GM12878 (cell line): ENCODE results near the gene TTC19. TPM values are rescaled to one million over a fixed set of nuclear protein-coding genes. Genes with fewer than 3 reads are reported as not detected.

ENCODE experiments used
- ATAC-seq: fragments of 200-7000 bp; cut with Tn5 transposase; 3 replicates; pipeline ENCODE4 v1.9.1; 2020; ENCODE audit warnings: mild to moderate bottlenecking, moderate library complexity
- BruUV-seq: library from RNA; stranded (reverse); fragments of 400-500 nt; replicated peaks from 2 replicates; lab custom pipeline; 2021; lab: Mats Ljungman, UMichigan
- CTCF ChIA-PET: fragments of 300-600 bp; sonication (Branson Sonifier 250); formaldehyde crosslinking; extraction: SDS; loops from one replicate; lab custom pipeline; 2021; ENCODE audit warnings: inconsistent platforms; lab: Yijun Ruan, JAX
- POLR2A ChIA-PET: fragments of 350-600 bp; formaldehyde crosslinking; extraction: SDS; loops from one replicate; lab custom pipeline; 2021; ENCODE audit warnings: inconsistent platforms; lab: Charles Lee
- RAD21 ChIA-PET: fragments of 300-600 bp; sonication (Branson Sonifier 250); formaldehyde crosslinking; loops from one replicate; lab custom pipeline; 2023; ENCODE audit warnings: antibody characterized with exemption; ENCODE audit not compliant: unreplicated experiment; lab: Charles Lee
- SMC1A ChIA-PET: fragments of 300-600 bp; sonication (Branson Sonifier 250); formaldehyde crosslinking; loops from one replicate; lab custom pipeline; 2023; ENCODE audit not compliant: unreplicated experiment, uncharacterized antibody; lab: Charles Lee
- DNase-seq: peaks from one replicate; pipeline ENCODE4 v3.0.0-alpha.2; 2011; ENCODE audit warnings: low read depth, low spot score
- FAIRE-seq: peaks from 3 replicates; lab custom pipeline; 2011; peaks lifted over from hg19 to GRCh38; lab: Jason Lieb, UNC
- H2AFZ ChIP-seq: 2 replicates; pipeline ENCODE4 v1.6.0; 2011; ENCODE audit warnings: low read depth, low read length, control low read depth; ENCODE audit not compliant: control insufficient read depth
- H3K27ac ChIP-seq: 2 replicates; pipeline ENCODE4 v1.5.1; 2011; ENCODE audit warnings: control low read depth; ENCODE audit not compliant: control insufficient read depth, insufficient read depth
- H3K27me3 ChIP-seq, 2 experiments: replicated peaks in 1 of 2; 2 replicates each; pipeline versions ENCODE4 v1.6.0 to v1.6.1; 2011; ENCODE audit warnings: low read length in 1 of 2; ENCODE audit not compliant: control insufficient read depth in 2 of 2, insufficient read depth in 2 of 2
- H3K36me3 ChIP-seq, 2 experiments: 2 replicates each; pipeline ENCODE4 v1.5.1; 2011; ENCODE audit warnings: low read length in 1 of 2; ENCODE audit not compliant: control insufficient read depth in 2 of 2, insufficient read depth in 2 of 2
- H3K4me1 ChIP-seq: 2 replicates; pipeline ENCODE4 v1.6.1; 2011; ENCODE audit warnings: mild to moderate bottlenecking, low read length, moderate library complexity, mixed read lengths; ENCODE audit not compliant: control insufficient read depth, insufficient read depth
- H3K4me2 ChIP-seq: 2 replicates; pipeline ENCODE4 v1.6.0; 2011; ENCODE audit warnings: control low read depth; ENCODE audit not compliant: control insufficient read depth, insufficient read depth
- H3K4me3 ChIP-seq: fragments of 200-600 bp; sonication (generic); 2 replicates; pipeline ENCODE4 v1.5.1; 2016
- H3K79me2 ChIP-seq: 2 replicates; pipeline ENCODE4 v1.6.0; 2011; ENCODE audit warnings: low read length; ENCODE audit not compliant: control insufficient read depth, insufficient read depth
- H3K9ac ChIP-seq: 2 replicates; pipeline ENCODE4 v1.8.0; 2011; ENCODE audit warnings: low read length, control low read depth, mixed read lengths; ENCODE audit not compliant: control insufficient read depth, insufficient read depth
- H3K9me3 ChIP-seq: replicated peaks from 3 replicates; pipeline ENCODE4 v1.5.1; 2011; ENCODE audit warnings: mild to moderate bottlenecking, low read length; ENCODE audit not compliant: control insufficient read depth, insufficient read depth
- H4K20me1 ChIP-seq: 2 replicates; pipeline ENCODE4 v1.6.0; 2011; ENCODE audit not compliant: control insufficient read depth, insufficient read depth
- BHLHE40 ChIP-seq, 2 experiments: fragments of 450-650 bp in 1 of 2; IDR thresholded peaks; 2 replicates each; pipeline ENCODE4 v1.6.1; 2011 to 2017; ENCODE audit warnings: low read depth in 2 of 2, borderline replicate concordance in 1 of 2, improper control_type of control experiment in 1 of 2, low read length in 1 of 2, mild to moderate bottlenecking in 1 of 2
- EGR1 ChIP-seq, 2 experiments: IDR thresholded peaks; 1 replicate in 1 of 2; 2 replicates in 1 of 2; pipeline ENCODE4 v1.6.1; 2011 to 2012; ENCODE audit warnings: low read depth in 2 of 2, low read length in 2 of 2, borderline replicate concordance in 1 of 2, mild to moderate bottlenecking in 1 of 2, moderate library complexity in 1 of 2
- HDAC6 ChIP-seq: fragments of 200-600 bp; sonication (generic); IDR thresholded peaks from one replicate; pipeline ENCODE4 v1.8.0; 2017; ENCODE audit warnings: antibody characterized with exemption; ENCODE audit not compliant: unreplicated experiment
- HDGF ChIP-seq: fragments of 450-650 bp; IDR thresholded peaks from 2 replicates; pipeline ENCODE4 v1.6.1; 2016; ENCODE audit warnings: antibody characterized with exemption
- IKZF1 ChIP-seq: fragments of 450-650 bp; conservative IDR thresholded peaks from 2 replicates; pipeline ENCODE4 v1.6.1; 2017; ENCODE audit warnings: antibody characterized with exemption, mild to moderate bottlenecking
- MTA3 ChIP-seq: IDR thresholded peaks from 2 replicates; pipeline ENCODE4 v1.6.1; 2012; ENCODE audit warnings: low read length, inconsistent platforms, borderline replicate concordance
- NFIC ChIP-seq: IDR thresholded peaks from 2 replicates; pipeline ENCODE4 v1.6.1; 2012; ENCODE audit warnings: low read depth, mild to moderate bottlenecking, inconsistent platforms, low read length, moderate library complexity
- POLR2AphosphoS2 ChIP-seq: IDR thresholded peaks from 2 replicates; pipeline ENCODE4 v1.6.1; 2011; ENCODE audit warnings: low read depth, mild to moderate bottlenecking, low read length, improper control_type of control experiment, moderate library complexity
- RB1 ChIP-seq: fragments of 450-650 bp; formaldehyde crosslinking; IDR thresholded peaks from 2 replicates; pipeline ENCODE4 v1.6.1; 2017; ENCODE audit warnings: mild to moderate bottlenecking, borderline replicate concordance
- SMC3 ChIP-seq: IDR thresholded peaks from 2 replicates; pipeline ENCODE4 v1.6.1; 2011; ENCODE audit warnings: low read length, improper control_type of control experiment, borderline replicate concordance
- TARDBP ChIP-seq: IDR thresholded peaks from 2 replicates; pipeline ENCODE4 v1.6.1; 2016; ENCODE audit warnings: borderline replicate concordance
- ZNF207 ChIP-seq: fragments of 450-650 bp; IDR thresholded peaks from 2 replicates; pipeline ENCODE4 v1.6.1; 2014; ENCODE audit warnings: antibody characterized with exemption, mild to moderate bottlenecking, borderline replicate concordance
- ZNF274 ChIP-seq: IDR thresholded peaks from one replicate; pipeline ENCODE4 v1.8.0; 2011; ENCODE audit not compliant: insufficient read length, insufficient read depth
- ZNF622 ChIP-seq: fragments of 450-650 bp; IDR thresholded peaks from 2 replicates; pipeline ENCODE4 v1.6.1; 2017; ENCODE audit warnings: mild to moderate bottlenecking, inconsistent platforms
- WGBS: methylation state at CpG from one replicate; pipeline ENCODE4 v1.1.6; 2016; ENCODE audit warnings: low lambda C conversion rate; ENCODE audit not compliant: insufficient replicate concordance, insufficient coverage; ENCODE audit errors: missing lambda C conversion rate; 5-methylcytosine and 5-hydroxymethylcytosine counted together
- in situ Hi-C: fragments of 300-500 bp; cut with MboI; formaldehyde crosslinking; loops from 9 replicates; pipeline ENCODE4 v1.14.3; 2018; ENCODE audit warnings: mixed read lengths
- intact Hi-C: fragments of 100-400 bp; cut with micrococcal nuclease; formaldehyde crosslinking; loops from one replicate; pipeline ENCODE4 v1.14.2; 2022; ENCODE audit not compliant: unreplicated experiment
- polyA plus RNA-seq, 11 experiments: library from polyadenylated mRNA; depleted of rRNA in 4 of 11; unstranded in 6 of 11; stranded (reverse) in 5 of 11; fragments of >200 nt; fragmentation: Nextera tagmentation in 4 of 11; fragmentation: Illumina TruSeq in 1 of 11; extraction: Ambion mirVana in 4 of 11; extraction: Trizol in 1 of 11; gene quantifications; 1 replicate in 1 of 11; 2 replicates in 10 of 11; pipeline versions ENCODE4 v1.2.1 to v1.2.3, GENCODE V29; 2011 to 2016; ENCODE audit warnings: inconsistent platforms in 2 of 11, missing spikeins in 2 of 11, low read depth in 1 of 11
- total RNA-seq, 4 experiments: library from RNA; depleted of rRNA in 3 of 4; stranded (reverse); fragments of >200 nt in 3 of 4; fragmentation: Illumina TruSeq in 1 of 4; extraction: Trizol in 1 of 4; gene quantifications; 2 replicates each; pipeline versions ENCODE4 v1.2.1 to v1.2.3, GENCODE V29; 2013 to 2021
- TF ChIP-seq, protein P1 (sequence below): fragments of 450-650 bp; IDR thresholded peaks from 2 replicates; pipeline ENCODE4 v1.6.1; 2017; ENCODE audit warnings: low read depth, mild to moderate bottlenecking, moderate library complexity
- TF ChIP-seq, protein P2 (sequence below): fragments of 450-650 bp; IDR thresholded peaks from 2 replicates; pipeline ENCODE4 v1.6.1; 2017; ENCODE audit warnings: mild to moderate bottlenecking
- TF ChIP-seq, protein P3 (sequence below): fragments of 450-650 bp; conservative IDR thresholded peaks from 2 replicates; pipeline ENCODE4 v1.6.1; 2017; ENCODE audit warnings: mild to moderate bottlenecking, moderate library complexity

Gene TTC19
- total and polyA plus RNA-seq, 10 of the 15 experiments (the other 5 are each of a cell fraction or from before 2014, with no cell fraction given), result 5.3 to 29.8 (median 20.1) TPM

DNA sequence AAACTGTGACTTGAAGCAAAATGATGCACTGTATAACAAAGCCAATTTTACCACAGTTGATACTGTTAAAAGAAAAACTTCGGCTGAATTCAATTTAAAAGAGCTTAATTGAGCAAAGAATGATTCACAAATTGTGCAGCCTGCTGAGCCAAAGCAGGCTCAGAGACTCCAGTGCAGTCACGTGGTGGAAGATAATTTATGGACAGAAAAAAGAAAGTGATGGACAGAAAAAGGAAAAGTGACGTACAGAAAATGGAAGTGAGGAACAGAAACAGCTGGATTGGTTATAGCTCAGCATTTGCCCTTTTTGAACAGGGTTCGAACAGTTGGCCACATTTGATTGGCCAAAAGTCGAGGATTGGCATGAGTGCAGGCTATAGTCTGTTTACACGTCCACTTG lies 25.8 kb upstream of the TTC19 start:
- no peak overlapping the region for H2AFZ ChIP-seq
- in situ Hi-C loops (no loop called here), intact Hi-C loops (no loop called here)
- FAIRE-seq (no peak), ATAC-seq (no peak), DNase-seq (no peak)
- H3K79me2 ChIP-seq, result no peaks in the 10 kb centered on the region
- no peak overlapping the region for H3K4me3 ChIP-seq
- POLR2A ChIA-PET, result no interaction called here
- SMC1A ChIA-PET, result interaction anchor here (0.5 to 1.5 kb wide), 4 partner anchors 15 to 1761 kb away, joined by 3 to 4 read pairs (median 3); no protein-coding TSS in a partner anchor
- H4K20me1 ChIP-seq, result no peaks in the 10 kb centered on the region
- WGBS, result 80% methylated on average over 6 of the region's 6 CpGs
- no peaks in the 10 kb centered on the region for H3K4me1 ChIP-seq
- H3K36me3 ChIP-seq, result no peaks in the 10 kb centered on the region
- no TSS peak for BruUV-seq
- TF ChIP-seq ZNF274 (no peak), TARDBP (no peak), NFIC (no peak), IKZF1 (no peak), ZNF622 (no peak), ZNF207 (no peak), HDAC6 (no peak), RB1 (no peak), SMC3 (no peak), MTA3 (no peak), POLR2AphosphoS2 (no peak), EGR1 (IDR thresholded peaks at IDR 0.05; ENCODE audit: borderline replicate concordance in 1 of 2, low read depth in 2 of 2, low read length in 2 of 2) (no peak), HDGF (no peak), BHLHE40 (IDR thresholded peaks at IDR 0.05; ENCODE audit: borderline replicate concordance in 1 of 2, low read depth in 2 of 2, low read length in 1 of 2) (no peak)
- TF ChIP-seq, protein P1, sequence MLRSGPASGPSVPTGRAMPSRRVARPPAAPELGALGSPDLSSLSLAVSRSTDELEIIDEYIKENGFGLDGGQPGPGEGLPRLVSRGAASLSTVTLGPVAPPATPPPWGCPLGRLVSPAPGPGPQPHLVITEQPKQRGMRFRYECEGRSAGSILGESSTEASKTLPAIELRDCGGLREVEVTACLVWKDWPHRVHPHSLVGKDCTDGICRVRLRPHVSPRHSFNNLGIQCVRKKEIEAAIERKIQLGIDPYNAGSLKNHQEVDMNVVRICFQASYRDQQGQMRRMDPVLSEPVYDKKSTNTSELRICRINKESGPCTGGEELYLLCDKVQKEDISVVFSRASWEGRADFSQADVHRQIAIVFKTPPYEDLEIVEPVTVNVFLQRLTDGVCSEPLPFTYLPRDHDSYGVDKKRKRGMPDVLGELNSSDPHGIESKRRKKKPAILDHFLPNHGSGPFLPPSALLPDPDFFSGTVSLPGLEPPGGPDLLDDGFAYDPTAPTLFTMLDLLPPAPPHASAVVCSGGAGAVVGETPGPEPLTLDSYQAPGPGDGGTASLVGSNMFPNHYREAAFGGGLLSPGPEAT, result no peak
- TF ChIP-seq, protein P2, sequence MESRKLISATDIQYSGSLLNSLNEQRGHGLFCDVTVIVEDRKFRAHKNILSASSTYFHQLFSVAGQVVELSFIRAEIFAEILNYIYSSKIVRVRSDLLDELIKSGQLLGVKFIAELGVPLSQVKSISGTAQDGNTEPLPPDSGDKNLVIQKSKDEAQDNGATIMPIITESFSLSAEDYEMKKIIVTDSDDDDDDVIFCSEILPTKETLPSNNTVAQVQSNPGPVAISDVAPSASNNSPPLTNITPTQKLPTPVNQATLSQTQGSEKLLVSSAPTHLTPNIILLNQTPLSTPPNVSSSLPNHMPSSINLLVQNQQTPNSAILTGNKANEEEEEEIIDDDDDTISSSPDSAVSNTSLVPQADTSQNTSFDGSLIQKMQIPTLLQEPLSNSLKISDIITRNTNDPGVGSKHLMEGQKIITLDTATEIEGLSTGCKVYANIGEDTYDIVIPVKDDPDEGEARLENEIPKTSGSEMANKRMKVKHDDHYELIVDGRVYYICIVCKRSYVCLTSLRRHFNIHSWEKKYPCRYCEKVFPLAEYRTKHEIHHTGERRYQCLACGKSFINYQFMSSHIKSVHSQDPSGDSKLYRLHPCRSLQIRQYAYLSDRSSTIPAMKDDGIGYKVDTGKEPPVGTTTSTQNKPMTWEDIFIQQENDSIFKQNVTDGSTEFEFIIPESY, result no peak
- TF ChIP-seq, protein P3, sequence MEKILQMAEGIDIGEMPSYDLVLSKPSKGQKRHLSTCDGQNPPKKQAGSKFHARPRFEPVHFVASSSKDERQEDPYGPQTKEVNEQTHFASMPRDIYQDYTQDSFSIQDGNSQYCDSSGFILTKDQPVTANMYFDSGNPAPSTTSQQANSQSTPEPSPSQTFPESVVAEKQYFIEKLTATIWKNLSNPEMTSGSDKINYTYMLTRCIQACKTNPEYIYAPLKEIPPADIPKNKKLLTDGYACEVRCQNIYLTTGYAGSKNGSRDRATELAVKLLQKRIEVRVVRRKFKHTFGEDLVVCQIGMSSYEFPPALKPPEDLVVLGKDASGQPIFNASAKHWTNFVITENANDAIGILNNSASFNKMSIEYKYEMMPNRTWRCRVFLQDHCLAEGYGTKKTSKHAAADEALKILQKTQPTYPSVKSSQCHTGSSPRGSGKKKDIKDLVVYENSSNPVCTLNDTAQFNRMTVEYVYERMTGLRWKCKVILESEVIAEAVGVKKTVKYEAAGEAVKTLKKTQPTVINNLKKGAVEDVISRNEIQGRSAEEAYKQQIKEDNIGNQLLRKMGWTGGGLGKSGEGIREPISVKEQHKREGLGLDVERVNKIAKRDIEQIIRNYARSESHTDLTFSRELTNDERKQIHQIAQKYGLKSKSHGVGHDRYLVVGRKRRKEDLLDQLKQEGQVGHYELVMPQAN, result no peak
- H3K9me3 ChIP-seq, result no peaks in the 10 kb centered on the region
- H3K27me3 ChIP-seq, result 0 out of 4 replicates have a peak, but pooled peaks cover 0 to 4% of the 10 kb centered on the region in 2 experiments
- RAD21 ChIA-PET, result no interaction called here
- no peak overlapping the region for H3K27ac ChIP-seq
- no peak overlapping the region for H3K4me2 ChIP-seq
- CTCF ChIA-PET, result no interaction called here
- H3K9ac ChIP-seq, result no peak overlapping the region
